ENCODE measurements around the gene MRPS6. TPM values are rescaled to one million over a fixed set of nuclear protein-coding genes. Genes with fewer than 3 reads are reported as not detected.
A peak's percentile ranks its signal among the peaks of the same experiment; 100 is the strongest.

Gene MRPS6
- total and polyA plus RNA-seq, 2 of the 13 experiments (the other 11 are each of a cell fraction or from before 2014, with no cell fraction given) = 14.2 to 26.9 TPM

GRCh38 chr21:34133392-34133791 lies 60.0 kb downstream of the MRPS6 start (continued):
- no peak for TF ChIP-seq ZNF281 (CRISPR knock-in tag; IDR thresholded peaks at IDR 0.05; ENCODE audit: borderline replicate concordance)

- Histone ChIP-seq H3K4me2 (ENCODE audit: low read depth, low read length) (no peak overlapping the region), H3K27ac (ENCODE audit: extremely low read length, insufficient read depth, low read length) (no peak overlapping the region), H3K9ac (ENCODE audit: insufficient read depth, low read depth, low read length) (no peak overlapping the region), H3K36me3 (replicated peaks in 1 of 2; ENCODE audit: control insufficient read depth in 1 of 2, insufficient read depth in 2 of 2, low read length in 2 of 2) (peaks cover 0 to 4% of the 10 kb centered on the region in 2 experiments; a peak in 3 of 5 replicates), H4K20me1 (ENCODE audit: insufficient read depth, low read length) (no peaks in the 10 kb centered on the region), H3K4me3 (replicated peaks in 1 of 3; ENCODE audit: insufficient read depth in 1 of 3, low read depth in 2 of 3, low read length in 3 of 3) (no peak overlapping the region), H3K9me3 (ENCODE audit: low read length) (no peaks in the 10 kb centered on the region), H3K79me2 (ENCODE audit: insufficient read depth, low read length) (peaks cover 4% of the 10 kb centered on the region), H3K4me1 (ENCODE audit: insufficient read depth, low read length) (peaks cover 27% of the 10 kb centered on the region), H2AFZ (ENCODE audit: low read length) (no peak overlapping the region), H3K27me3 (ENCODE audit: control insufficient read depth in 1 of 2, insufficient read depth in 2 of 2, low read length in 2 of 2) (no peaks in the 10 kb centered on the region)
- in situ Hi-C loops (cut with HindIII; ENCODE audit: extremely low pct_ligation_motif_present, low pct_unique_long_range_greater_than_20kb) (no loop called here), intact Hi-C loops (cut with micrococcal nuclease; ENCODE audit: unreplicated experiment) (loop anchor here (5.0 kb wide), 1 partner anchor 68 kb away; no protein-coding TSS in a partner anchor)
- CTCF ChIA-PET (ENCODE audit: low intra/inter-chr PET ratio, low total read pairs) = interaction anchor here (1.1 kb wide), 1 partner anchor 68 kb away, joined by 3 read pairs; no protein-coding TSS in a partner anchor
- FAIRE-seq = no peak
- POLR2A ChIA-PET = no interaction called here
- no peak for DNase-seq (ENCODE audit: low spot score)
- TF ChIP-seq POLR2AphosphoS5 (IDR thresholded peaks at IDR 0.05; ENCODE audit: low read depth, low read length) = no peak
- no peak for TF ChIP-seq NR2C2 (CRISPR knock-in tag; IDR thresholded peaks at IDR 0.05; ENCODE audit: borderline replicate concordance)
- peak; percentile 16; the same call in 1 of the 2 replicates for TF ChIP-seq STAG1 (CRISPR knock-in tag; IDR thresholded peaks at IDR 0.05)
- TF ChIP-seq RAD51 (IDR thresholded peaks at IDR 0.05; ENCODE audit: borderline replicate concordance) = no peak
- TF ChIP-seq, protein P1, sequence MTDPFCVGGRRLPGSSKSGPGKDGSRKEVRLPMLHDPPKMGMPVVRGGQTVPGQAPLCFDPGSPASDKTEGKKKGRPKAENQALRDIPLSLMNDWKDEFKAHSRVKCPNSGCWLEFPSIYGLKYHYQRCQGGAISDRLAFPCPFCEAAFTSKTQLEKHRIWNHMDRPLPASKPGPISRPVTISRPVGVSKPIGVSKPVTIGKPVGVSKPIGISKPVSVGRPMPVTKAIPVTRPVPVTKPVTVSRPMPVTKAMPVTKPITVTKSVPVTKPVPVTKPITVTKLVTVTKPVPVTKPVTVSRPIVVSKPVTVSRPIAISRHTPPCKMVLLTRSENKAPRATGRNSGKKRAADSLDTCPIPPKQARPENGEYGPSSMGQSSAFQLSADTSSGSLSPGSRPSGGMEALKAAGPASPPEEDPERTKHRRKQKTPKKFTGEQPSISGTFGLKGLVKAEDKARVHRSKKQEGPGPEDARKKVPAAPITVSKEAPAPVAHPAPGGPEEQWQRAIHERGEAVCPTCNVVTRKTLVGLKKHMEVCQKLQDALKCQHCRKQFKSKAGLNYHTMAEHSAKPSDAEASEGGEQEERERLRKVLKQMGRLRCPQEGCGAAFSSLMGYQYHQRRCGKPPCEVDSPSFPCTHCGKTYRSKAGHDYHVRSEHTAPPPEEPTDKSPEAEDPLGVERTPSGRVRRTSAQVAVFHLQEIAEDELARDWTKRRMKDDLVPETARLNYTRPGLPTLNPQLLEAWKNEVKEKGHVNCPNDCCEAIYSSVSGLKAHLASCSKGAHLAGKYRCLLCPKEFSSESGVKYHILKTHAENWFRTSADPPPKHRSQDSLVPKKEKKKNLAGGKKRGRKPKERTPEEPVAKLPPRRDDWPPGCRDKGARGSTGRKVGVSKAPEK (CRISPR knock-in tag; IDR thresholded peaks at IDR 0.05; ENCODE audit: borderline replicate concordance) = no peak
- TF ChIP-seq, protein P2, sequence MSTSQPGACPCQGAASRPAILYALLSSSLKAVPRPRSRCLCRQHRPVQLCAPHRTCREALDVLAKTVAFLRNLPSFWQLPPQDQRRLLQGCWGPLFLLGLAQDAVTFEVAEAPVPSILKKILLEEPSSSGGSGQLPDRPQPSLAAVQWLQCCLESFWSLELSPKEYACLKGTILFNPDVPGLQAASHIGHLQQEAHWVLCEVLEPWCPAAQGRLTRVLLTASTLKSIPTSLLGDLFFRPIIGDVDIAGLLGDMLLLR (CRISPR knock-in tag; IDR thresholded peaks at IDR 0.05) = no peak
- TF ChIP-seq ZNF234 (CRISPR knock-in tag; conservative IDR thresholded peaks at IDR 0.05) = no peak
- TF ChIP-seq, protein P3, sequence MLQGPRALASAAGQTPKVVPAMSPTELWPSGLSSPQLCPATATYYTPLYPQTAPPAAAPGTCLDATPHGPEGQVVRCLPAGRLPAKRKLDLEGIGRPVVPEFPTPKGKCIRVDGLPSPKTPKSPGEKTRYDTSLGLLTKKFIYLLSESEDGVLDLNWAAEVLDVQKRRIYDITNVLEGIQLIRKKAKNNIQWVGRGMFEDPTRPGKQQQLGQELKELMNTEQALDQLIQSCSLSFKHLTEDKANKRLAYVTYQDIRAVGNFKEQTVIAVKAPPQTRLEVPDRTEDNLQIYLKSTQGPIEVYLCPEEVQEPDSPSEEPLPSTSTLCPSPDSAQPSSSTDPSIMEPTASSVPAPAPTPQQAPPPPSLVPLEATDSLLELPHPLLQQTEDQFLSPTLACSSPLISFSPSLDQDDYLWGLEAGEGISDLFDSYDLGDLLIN (CRISPR knock-in tag; IDR thresholded peaks at IDR 0.05; ENCODE audit: borderline replicate concordance) = no peak
- TF ChIP-seq ZNF432 (CRISPR knock-in tag; IDR thresholded peaks at IDR 0.05; ENCODE audit: borderline replicate concordance) = no peak
- WGBS (ENCODE audit: low lambda C conversion rate) = 95% methylated on average over 2 of the region's 2 CpGs
- ATAC-seq = peak; percentile 69
- BruUV-seq (replicated peaks) = no TSS peak
These were observed 60.4 kb downstream of the MRPS6 start for GRCh38 chr21:34133802-34134201.

All from HepG2 (cell line).